HEK293 (cell line): ENCODE data around the gene SLC25A41.

Experiments used
- CTCF ChIA-PET: fragments of 350-600 bp; formaldehyde crosslinking; extraction: SDS; loops from one replicate; lab custom pipeline; 2021; ENCODE audit warnings: antibody characterized with exemption; lab: Yijun Ruan, JAX
- POLR2A ChIA-PET: fragments of 300-600 bp; formaldehyde crosslinking; extraction: SDS; loops from one replicate; lab custom pipeline; 2020; ENCODE audit warnings: antibody characterized with exemption, inconsistent platforms; lab: Yijun Ruan, JAX
- H3K27ac ChIP-seq: fragments of 200-500 bp; sonication (Bioruptor generic); 2 replicates; pipeline ENCODE4 v1.5.1; 2014; ENCODE audit warnings: low read depth, low read length, control low read depth, inconsistent platforms; ENCODE audit errors: extremely low read depth
- H3K36me3 ChIP-seq, 2 experiments: fragments of 200-500 bp in 1 of 2; sonication (Bioruptor generic) in 1 of 2; 1 replicate in 1 of 2; 2 replicates in 1 of 2; pipeline ENCODE4 v1.5.1; 2014 to 2017; ENCODE audit warnings: inconsistent platforms in 2 of 2, low read length in 2 of 2; ENCODE audit not compliant: control insufficient read depth in 2 of 2, insufficient read depth in 1 of 2
- H3K4me1 ChIP-seq: fragments of 200-500 bp; sonication (Bioruptor generic); 2 replicates; pipeline ENCODE4 v1.5.1; 2014; ENCODE audit warnings: mild to moderate bottlenecking, low read length, inconsistent platforms; ENCODE audit not compliant: control insufficient read depth, insufficient read depth
- H3K4me3 ChIP-seq: 2 replicates; pipeline ENCODE4 v1.5.1; 2011; ENCODE audit warnings: low read depth, mild to moderate bottlenecking, control low read depth, low read length, moderate library complexity
- H3K9me3 ChIP-seq: fragments of 200-500 bp; sonication (Bioruptor generic); 2 replicates; pipeline ENCODE4 v1.5.1; 2014; ENCODE audit warnings: low read depth, low read length, inconsistent platforms; ENCODE audit not compliant: control insufficient read depth, insufficient read depth
- HOXC10 ChIP-seq: sonication (generic); formaldehyde crosslinking; IDR thresholded peaks from 2 replicates; pipeline ENCODE4 v1.8.1; 2023; ENCODE audit warnings: mild to moderate bottlenecking, missing genetic modification reagents
- KLF17 ChIP-seq: fragments of 450-650 bp; formaldehyde crosslinking; IDR thresholded peaks from 2 replicates; pipeline ENCODE4 v1.5.1; 2016; ENCODE audit warnings: missing biosample characterization, missing genetic modification characterization
- KLF8 ChIP-seq: fragments of 450-650 bp; formaldehyde crosslinking; IDR thresholded peaks from 2 replicates; pipeline ENCODE4 v1.5.1; 2016; ENCODE audit warnings: missing biosample characterization, missing genetic modification characterization
- MYNN ChIP-seq: fragments of 450-650 bp; formaldehyde crosslinking; IDR thresholded peaks from 2 replicates; pipeline ENCODE4 v1.5.1; 2016; ENCODE audit warnings: missing biosample characterization, missing genetic modification characterization, borderline replicate concordance
- MZF1 ChIP-seq: fragments of 450-650 bp; formaldehyde crosslinking; IDR thresholded peaks from 2 replicates; pipeline ENCODE4 v1.5.1; 2017; ENCODE audit warnings: missing biosample characterization, missing genetic modification characterization, borderline replicate concordance
- SCRT2 ChIP-seq: fragments of 450-650 bp; formaldehyde crosslinking; IDR thresholded peaks from 2 replicates; pipeline ENCODE4 v1.5.1; 2016; ENCODE audit warnings: missing biosample characterization, missing genetic modification characterization
- WT1 ChIP-seq: fragments of 450-650 bp; formaldehyde crosslinking; IDR thresholded peaks from 2 replicates; pipeline ENCODE4 v1.5.1; 2016; ENCODE audit warnings: missing biosample characterization, missing genetic modification characterization
- ZFP69B ChIP-seq: fragments of 450-650 bp; formaldehyde crosslinking; IDR thresholded peaks from 2 replicates; pipeline ENCODE4 v1.5.1; 2016; ENCODE audit warnings: missing biosample characterization, missing genetic modification characterization
- ZNF169 ChIP-seq: fragments of 450-650 bp; formaldehyde crosslinking; IDR thresholded peaks from 2 replicates; pipeline ENCODE4 v1.5.1; 2016; ENCODE audit warnings: missing biosample characterization, missing genetic modification characterization
- ZNF202 ChIP-seq: fragments of 450-650 bp; formaldehyde crosslinking; IDR thresholded peaks from 2 replicates; pipeline ENCODE4 v1.5.1; 2016; ENCODE audit warnings: missing biosample characterization, missing genetic modification characterization, borderline replicate concordance
- ZNF223 ChIP-seq: fragments of 450-650 bp; formaldehyde crosslinking; IDR thresholded peaks from 2 replicates; pipeline ENCODE4 v1.5.1; 2016; ENCODE audit warnings: missing biosample characterization, missing genetic modification characterization
- ZNF24 ChIP-seq: fragments of 450-650 bp; formaldehyde crosslinking; IDR thresholded peaks from 2 replicates; pipeline ENCODE4 v1.5.1; 2016; ENCODE audit warnings: missing biosample characterization, missing genetic modification characterization
- ZNF350 ChIP-seq: fragments of 450-650 bp; formaldehyde crosslinking; IDR thresholded peaks from 2 replicates; pipeline ENCODE4 v1.5.0; 2017; ENCODE audit warnings: missing biosample characterization, mild to moderate bottlenecking, missing genetic modification characterization
- ZNF423 ChIP-seq: fragments of 450-650 bp; formaldehyde crosslinking; IDR thresholded peaks from 2 replicates; pipeline ENCODE4 v1.5.1; 2016; ENCODE audit warnings: missing biosample characterization, missing genetic modification characterization
- ZNF433 ChIP-seq: fragments of 450-650 bp; formaldehyde crosslinking; IDR thresholded peaks from 2 replicates; pipeline ENCODE4 v1.5.1; 2016; ENCODE audit warnings: missing biosample characterization, missing genetic modification characterization, low read depth
- ZNF513 ChIP-seq: fragments of 450-650 bp; IDR thresholded peaks from 2 replicates; pipeline ENCODE4 v1.5.1; 2018; ENCODE audit warnings: missing biosample characterization, missing genetic modification characterization
- ZNF514 ChIP-seq: fragments of 450-650 bp; formaldehyde crosslinking; IDR thresholded peaks from 2 replicates; pipeline ENCODE4 v1.5.1; 2016; ENCODE audit warnings: missing biosample characterization, missing genetic modification characterization
- ZNF530 ChIP-seq: fragments of 450-650 bp; formaldehyde crosslinking; IDR thresholded peaks from 2 replicates; pipeline ENCODE4 v1.5.1; 2016; ENCODE audit warnings: low read depth, missing biosample characterization, missing genetic modification characterization
- ZNF629 ChIP-seq: fragments of 450-650 bp; formaldehyde crosslinking; IDR thresholded peaks from 2 replicates; pipeline ENCODE4 v1.5.1; 2017; ENCODE audit warnings: missing biosample characterization, missing genetic modification characterization
- TF ChIP-seq, protein P1 (sequence below): fragments of 450-650 bp; formaldehyde crosslinking; IDR thresholded peaks from 2 replicates; pipeline ENCODE4 v1.5.1; 2016; ENCODE audit warnings: missing biosample characterization, missing genetic modification characterization
- TF ChIP-seq, protein P2 (sequence below): fragments of 450-650 bp; formaldehyde crosslinking; IDR thresholded peaks from 2 replicates; pipeline ENCODE4 v1.5.1; 2017; ENCODE audit warnings: missing biosample characterization, missing genetic modification characterization
- TF ChIP-seq, protein P3 (sequence below): fragments of 450-650 bp; formaldehyde crosslinking; IDR thresholded peaks from 2 replicates; pipeline ENCODE4 v1.5.1; 2016; ENCODE audit warnings: missing biosample characterization, missing genetic modification characterization

SLC25A41 gene

GRCh38 chr19:6387372-6387771 is 46.2 kb downstream of the SLC25A41 start:
- Histone ChIP-seq H3K4me1 (peaks cover 5% of the 10 kb centered on the region), H3K9me3 (no peaks in the 10 kb centered on the region), H3K4me3 (no peak overlapping the region), H3K27ac (no peak overlapping the region), H3K36me3 (peaks cover 56 to 84% of the 10 kb centered on the region in 2 experiments)
- TF ChIP-seq KLF17 (no peak), ZNF433 (tag by site-specific recombination) (no peak), MZF1 (tag by site-specific recombination) (no peak), KLF8 (tag by site-specific recombination) (no peak), ZNF530 (tag by site-specific recombination) (no peak), SCRT2 (tag by site-specific recombination) (no peak), WT1 (no peak), ZNF513 (tag by site-specific recombination) (no peak), HOXC10 (CRISPR knock-in tag) (no peak), ZNF629 (tag by site-specific recombination) (no peak), MYNN (tag by site-specific recombination) (no peak)
- TF ChIP-seq, protein P1, sequence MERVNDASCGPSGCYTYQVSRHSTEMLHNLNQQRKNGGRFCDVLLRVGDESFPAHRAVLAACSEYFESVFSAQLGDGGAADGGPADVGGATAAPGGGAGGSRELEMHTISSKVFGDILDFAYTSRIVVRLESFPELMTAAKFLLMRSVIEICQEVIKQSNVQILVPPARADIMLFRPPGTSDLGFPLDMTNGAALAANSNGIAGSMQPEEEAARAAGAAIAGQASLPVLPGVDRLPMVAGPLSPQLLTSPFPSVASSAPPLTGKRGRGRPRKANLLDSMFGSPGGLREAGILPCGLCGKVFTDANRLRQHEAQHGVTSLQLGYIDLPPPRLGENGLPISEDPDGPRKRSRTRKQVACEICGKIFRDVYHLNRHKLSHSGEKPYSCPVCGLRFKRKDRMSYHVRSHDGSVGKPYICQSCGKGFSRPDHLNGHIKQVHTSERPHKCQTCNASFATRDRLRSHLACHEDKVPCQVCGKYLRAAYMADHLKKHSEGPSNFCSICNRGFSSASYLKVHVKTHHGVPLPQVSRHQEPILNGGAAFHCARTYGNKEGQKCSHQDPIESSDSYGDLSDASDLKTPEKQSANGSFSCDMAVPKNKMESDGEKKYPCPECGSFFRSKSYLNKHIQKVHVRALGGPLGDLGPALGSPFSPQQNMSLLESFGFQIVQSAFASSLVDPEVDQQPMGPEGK (tag by site-specific recombination): no peak
- TF ChIP-seq, protein P2, sequence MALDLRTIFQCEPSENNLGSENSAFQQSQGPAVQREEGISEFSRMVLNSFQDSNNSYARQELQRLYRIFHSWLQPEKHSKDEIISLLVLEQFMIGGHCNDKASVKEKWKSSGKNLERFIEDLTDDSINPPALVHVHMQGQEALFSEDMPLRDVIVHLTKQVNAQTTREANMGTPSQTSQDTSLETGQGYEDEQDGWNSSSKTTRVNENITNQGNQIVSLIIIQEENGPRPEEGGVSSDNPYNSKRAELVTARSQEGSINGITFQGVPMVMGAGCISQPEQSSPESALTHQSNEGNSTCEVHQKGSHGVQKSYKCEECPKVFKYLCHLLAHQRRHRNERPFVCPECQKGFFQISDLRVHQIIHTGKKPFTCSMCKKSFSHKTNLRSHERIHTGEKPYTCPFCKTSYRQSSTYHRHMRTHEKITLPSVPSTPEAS: no peak
- ChIA-PET POLR2A (interaction anchor here (0.6 to 1.2 kb wide), 3 partner anchors 9 to 1412 kb away, joined by 3 to 4 read pairs (median 3); partner anchors contain the start of gene ALKBH7), CTCF (interaction anchor here (0.7 kb wide), 1 partner anchor 67 kb away, joined by 3 read pairs; no protein-coding TSS in a partner anchor)

DNA sequence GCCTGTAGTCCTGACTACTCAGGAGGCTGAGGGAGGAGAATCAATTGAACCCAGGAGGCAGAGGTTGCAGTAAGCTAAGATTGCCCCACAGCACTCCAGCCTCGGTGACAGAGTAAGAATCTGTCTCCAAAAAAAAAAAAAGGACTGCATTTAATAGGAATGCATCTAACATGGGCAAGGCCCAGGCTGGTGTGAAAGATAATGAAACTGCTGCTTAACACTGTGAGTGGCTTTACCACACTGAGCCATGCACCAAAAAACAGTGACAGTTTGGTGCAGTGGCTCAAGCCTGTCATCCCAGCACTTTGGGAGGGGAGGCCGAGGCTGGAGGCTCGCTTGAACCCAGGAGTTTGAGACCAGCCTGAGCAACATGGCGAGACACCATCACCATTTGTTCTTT is 49.2 kb downstream of the SLC25A41 start:
- Histone ChIP-seq H3K36me3 (peaks cover 55 to 89% of the 10 kb centered on the region in 2 experiments), H3K4me3 (no peak overlapping the region), H3K9me3 (no peaks in the 10 kb centered on the region), H3K27ac (no peak overlapping the region), H3K4me1 (no peaks in the 10 kb centered on the region)
- TF ChIP-seq ZNF169 (tag by site-specific recombination): no peak
- no peak for TF ChIP-seq ZNF350 (tag by site-specific recombination)
- no peak for TF ChIP-seq ZNF202 (tag by site-specific recombination)
- no peak for TF ChIP-seq ZNF514 (tag by site-specific recombination)
- no peak for TF ChIP-seq ZNF223
- TF ChIP-seq ZNF423: no peak
- no peak for TF ChIP-seq ZNF24 (tag by site-specific recombination)
- TF ChIP-seq, protein P3, sequence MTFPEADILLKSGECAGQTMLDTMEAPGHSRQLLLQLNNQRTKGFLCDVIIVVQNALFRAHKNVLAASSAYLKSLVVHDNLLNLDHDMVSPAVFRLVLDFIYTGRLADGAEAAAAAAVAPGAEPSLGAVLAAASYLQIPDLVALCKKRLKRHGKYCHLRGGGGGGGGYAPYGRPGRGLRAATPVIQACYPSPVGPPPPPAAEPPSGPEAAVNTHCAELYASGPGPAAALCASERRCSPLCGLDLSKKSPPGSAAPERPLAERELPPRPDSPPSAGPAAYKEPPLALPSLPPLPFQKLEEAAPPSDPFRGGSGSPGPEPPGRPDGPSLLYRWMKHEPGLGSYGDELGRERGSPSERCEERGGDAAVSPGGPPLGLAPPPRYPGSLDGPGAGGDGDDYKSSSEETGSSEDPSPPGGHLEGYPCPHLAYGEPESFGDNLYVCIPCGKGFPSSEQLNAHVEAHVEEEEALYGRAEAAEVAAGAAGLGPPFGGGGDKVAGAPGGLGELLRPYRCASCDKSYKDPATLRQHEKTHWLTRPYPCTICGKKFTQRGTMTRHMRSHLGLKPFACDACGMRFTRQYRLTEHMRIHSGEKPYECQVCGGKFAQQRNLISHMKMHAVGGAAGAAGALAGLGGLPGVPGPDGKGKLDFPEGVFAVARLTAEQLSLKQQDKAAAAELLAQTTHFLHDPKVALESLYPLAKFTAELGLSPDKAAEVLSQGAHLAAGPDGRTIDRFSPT (tag by site-specific recombination): no peak
- TF ChIP-seq ZFP69B (tag by site-specific recombination): no peak
- CTCF ChIA-PET: no interaction called here
- POLR2A ChIA-PET: interaction anchor here (1.5 kb wide), 1 partner anchor 12 kb away, joined by 3 read pairs; the partner anchor contains the start of gene ALKBH7
